Activated CD8-positive, alpha-beta memory T cell treated with anti-CD3 and anti-CD28 coated beads, Interleukin-2, amount 50 U/mL, for 24 hours (primary cell): ENCODE measurements around the gene THBD.

Experiments used
- DNase-seq: peaks from one replicate; pipeline ENCODE4 v3.0.0-alpha.2; 2020; ENCODE audit errors: extremely low read depth

Gene THBD

GRCh38 chr20:23061734-23062561 lies 12.5 kb upstream of the THBD start:
- no peak for DNase-seq

DNA sequence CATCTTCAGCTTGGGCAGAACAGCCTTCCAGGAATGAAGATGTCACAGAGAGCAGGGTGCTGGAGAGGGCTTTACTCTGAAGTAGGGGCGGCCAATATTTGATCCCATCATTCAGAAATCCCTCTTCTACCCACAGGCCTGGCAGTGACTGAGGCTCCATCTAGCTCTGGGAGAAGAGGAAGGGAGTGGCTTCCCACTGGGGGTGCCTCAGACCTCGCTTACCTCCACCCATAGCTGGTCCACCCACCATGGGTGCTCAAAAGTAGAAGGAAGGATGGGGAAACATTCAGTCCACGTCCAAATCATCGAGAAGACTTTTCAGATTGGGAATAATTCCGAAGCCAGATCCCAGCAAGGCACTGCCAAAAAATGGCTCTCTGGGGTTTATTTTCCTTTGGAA lies 11.8 kb upstream of the THBD start:
- no peak for DNase-seq

DNA sequence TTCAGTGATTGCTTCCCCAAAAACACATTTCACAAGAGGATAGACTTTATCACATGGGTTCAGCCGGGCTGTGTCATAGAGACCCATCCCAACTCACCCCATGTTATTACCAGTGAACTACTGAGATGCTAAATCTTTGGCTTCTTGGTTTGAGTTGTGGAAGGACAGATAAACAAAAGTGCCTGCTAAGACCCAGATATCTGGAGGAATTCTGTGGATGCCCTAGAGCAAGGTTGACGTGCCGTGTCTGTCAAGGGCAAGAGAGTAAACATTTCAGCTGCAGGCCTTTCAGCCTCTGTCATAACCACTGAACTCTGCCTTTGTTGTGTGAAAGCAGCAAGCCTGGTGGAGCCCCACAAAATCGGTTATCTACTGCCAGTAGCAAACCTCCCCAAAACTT lies 11.2 kb upstream of the THBD start:
- no peak for DNase-seq

DNA sequence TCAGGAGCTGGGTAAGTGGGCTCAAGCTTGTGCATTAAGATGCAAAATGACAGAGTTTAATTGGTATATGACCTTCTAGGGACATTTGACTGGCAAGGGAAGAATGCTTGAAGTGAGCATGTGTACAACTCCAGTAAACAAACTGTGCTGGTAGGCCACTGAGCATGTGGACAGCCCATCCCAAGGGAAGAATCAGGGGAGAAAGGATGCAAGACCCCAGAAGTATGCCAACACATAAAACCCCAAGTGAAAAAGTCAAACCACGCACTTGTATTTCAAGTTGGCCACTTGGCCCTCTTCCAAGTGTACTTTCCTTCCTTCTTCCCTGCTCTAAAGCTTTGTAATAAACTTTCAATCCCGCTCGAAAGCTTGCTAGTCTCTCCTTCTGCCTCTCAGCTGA lies 10.4 kb upstream of the THBD start:
- DNase-seq = no peak

- no peak for DNase-seq
Observed at GRCh38 chr20:23059001-23059400, 9.5 kb upstream of the THBD start.

- no peak for DNase-seq
Observed at GRCh38 chr20:23058240-23058639, 8.8 kb upstream of the THBD start.

- no peak for DNase-seq
Observed at GRCh38 chr20:23052904-23053303, 3.4 kb upstream of the THBD start.

GRCh38 chr20:23050847-23051627 lies 1.6 kb upstream of the THBD start:
- DNase-seq = no peak

GRCh38 chr20:23050076-23050838 lies 785 bp upstream of the THBD start:
- no peak for DNase-seq

DNA sequence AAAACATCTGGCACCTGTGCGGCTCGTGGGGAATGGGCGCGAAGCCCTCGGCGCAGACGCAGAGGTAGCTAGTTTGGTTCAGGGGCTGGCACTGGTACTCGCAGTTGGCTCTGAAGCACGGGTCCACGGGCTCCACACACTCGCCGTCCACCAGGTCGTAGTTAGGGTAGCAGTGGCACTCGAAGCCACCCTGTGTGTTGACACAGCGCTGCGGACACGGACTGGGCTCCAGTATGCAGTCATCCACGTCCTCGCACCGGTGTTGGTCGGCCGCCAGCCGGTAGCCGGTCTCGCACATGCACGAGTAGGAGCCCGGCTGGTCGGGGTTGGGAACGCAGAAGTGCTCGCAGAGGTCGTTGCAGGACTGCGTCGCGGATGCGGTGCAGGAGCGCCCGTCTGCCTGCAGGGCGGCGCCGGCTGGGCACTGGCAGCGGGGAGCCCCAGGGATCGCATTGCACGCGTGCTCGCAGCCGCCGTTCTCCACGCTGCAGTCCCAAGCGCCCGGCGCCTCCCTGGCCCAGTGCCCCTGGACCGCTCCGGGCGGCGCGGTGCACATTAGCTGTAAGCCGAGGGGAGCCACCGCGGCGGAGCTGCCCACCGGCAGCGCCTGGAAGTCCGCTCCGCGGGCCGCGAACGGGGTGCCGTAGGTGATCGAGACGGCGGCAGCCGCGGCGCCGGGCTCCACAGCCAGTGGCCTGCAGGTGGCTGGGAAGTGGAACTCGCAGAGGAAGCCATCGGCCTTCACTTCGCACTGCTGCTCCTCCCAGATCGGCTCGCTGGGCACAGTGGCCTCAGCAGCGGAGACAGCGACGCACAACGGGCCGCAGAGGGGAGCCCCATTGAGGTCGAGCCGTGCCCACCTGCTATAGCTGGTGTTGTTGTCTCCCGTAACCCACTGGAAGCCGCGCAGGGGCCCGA lies 930 bp downstream of the THBD start:
- DNase-seq = no peak

DNA sequence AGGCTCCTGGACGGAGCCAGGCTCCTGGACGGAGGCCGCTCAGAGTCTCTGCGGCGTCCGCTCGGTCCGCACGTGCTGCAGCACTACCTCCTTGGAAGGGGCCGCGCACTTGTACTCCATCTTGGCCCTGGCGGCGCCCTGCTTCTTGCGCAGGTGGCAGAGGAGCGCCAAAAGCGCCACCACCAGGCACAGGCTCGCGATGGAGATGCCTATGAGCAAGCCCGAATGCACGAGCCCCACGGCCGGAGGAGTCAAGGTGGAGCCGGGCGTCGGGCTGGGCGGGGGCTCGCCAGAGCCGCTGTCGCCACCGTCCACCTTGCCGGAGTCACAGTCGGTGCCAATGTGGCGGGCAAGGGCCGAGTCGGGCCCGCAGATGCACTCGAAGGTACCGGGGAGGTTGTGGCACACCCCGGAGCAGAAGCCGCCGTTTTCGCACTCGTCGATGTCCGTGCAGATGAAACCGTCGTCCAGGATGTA lies 1.7 kb downstream of the THBD start:
- no peak for DNase-seq

DNA sequence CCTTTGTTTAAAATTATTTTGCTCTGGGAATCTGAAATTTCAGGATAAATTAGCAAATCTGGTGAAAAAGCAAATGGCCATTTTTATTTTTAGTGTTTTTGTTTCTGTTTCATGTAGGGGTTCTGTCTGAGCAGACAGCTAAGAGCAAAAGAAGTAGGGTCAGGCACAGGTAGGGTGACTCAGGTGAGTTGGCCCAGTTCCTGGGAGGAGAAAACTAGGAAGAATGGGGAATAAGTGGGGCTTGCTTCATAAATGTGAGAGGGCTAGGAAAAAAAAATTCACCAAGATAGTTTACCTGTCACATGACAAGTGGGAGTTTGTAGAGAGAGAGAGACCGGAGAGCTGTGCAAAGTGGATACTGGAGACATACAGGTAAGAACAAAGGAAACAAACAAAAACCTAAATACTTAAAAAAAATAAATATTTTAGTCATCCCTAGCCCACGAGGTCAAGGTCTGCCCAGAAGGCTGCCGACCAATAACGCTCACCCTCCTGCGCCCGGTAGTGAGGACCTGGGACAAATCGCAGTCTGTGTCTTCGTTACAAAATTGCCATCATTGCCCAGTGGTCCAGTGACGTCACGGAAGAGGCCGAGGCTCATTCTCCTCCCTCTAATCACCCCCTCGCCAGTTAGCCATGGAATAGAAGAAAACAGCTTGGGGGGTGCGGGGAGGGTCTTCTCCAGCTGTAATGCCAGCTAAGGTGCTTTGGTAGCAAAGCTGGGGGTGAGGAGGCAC lies 2.3 kb downstream of the THBD start:
- DNase-seq = no peak

- DNase-seq = no peak
Observed at GRCh38 chr20:23046431-23046830, 3.0 kb downstream of the THBD start.

DNA sequence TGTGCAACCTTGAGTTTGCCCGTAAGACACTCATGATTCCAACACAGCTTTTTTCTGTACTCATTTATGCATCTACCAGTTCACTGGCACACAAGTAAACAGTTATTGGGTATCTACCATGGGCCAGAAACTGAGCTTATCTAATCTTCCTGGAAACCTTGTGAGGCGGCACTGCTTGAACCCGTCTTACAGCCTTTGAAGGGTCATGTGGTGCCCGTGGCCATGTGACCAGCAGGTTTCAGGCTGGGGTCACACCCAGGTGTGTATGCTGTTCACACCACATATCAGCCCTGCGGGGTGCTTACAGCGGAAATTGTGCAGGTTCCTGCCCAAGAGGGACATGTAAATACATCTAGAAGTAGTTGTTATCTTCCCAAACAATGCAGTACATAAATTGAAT lies 6.1 kb downstream of the THBD start:
- no peak for DNase-seq

DNA sequence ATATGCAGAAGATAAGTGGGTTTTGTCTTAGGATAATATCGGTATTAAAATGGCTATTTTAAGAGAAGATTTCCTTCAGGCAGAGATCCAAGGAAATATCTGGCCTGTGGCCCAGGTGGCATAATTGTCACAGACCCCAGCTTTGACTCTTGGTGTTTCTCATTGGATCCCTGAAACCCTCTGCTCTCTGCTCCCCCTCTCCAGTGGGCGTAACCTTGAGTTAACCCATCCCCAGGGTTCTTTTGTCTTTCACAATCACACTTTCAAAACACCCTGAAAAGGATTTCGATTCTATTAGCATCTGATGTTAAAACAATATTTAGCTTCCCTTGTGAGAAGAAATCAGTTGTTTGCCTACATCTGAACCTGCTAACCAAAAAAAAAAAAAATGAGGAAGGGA lies 7.2 kb downstream of the THBD start:
- DNase-seq = no peak

GRCh38 chr20:23039885-23040508 lies 9.5 kb downstream of the THBD start:
- no peak for DNase-seq

DNA sequence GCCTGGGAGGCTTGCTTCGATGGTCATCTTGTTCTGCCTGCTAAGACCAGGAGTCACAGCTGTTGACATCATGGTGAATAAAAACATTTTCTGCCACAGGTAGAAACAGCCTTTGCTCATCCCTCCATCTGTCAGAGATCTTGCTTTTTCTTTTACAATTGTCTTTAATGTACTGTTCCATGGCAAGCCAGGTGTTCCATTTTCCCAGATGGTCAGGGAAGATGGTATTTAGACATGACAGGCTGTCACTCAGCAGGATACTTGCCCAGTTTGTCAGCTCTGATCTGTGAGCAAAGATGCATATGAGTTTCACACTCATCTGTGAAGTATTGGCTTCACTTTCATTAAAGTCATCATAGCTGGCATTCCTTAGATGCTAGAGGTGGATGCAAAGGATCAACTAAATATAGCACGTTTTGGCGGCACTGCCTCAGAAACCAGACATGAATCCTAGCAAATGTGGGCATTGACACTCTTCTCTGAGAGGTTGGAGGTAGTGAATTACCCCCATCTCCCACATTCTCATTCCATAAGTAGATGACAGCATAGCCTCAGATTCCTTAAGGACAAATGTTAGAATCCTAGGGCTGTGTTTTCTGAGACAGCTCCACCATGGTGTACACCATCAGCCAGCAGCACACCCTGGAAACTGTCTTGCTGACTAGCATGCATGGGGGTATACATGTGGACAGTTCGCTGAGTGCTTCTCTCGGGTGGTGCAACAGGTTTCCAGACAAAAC lies 10.2 kb downstream of the THBD start:
- DNase-seq = no peak

DNA sequence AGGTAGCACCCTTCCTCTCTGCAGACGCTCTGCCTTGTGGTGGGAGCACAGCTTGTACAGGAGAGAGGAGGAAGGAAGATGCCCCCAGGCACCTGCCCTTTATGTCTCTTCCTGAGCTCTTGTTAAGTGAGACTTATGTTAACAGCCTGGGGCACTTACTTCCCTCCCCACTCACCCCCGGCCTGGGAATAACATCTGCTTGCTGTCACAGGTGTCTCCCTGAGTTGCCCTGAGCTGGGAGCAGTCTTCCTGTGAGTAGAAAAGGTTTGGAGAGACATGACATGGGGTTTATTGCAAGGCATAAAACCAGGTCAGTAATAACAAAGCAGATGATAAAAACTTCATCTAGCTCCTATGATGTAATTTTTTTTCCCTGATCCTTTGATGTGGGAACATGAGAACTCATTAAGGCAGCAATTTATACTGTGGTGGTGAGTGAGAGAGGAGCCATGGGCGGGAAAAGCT lies 12.4 kb downstream of the THBD start:
- DNase-seq = no peak

- no peak for DNase-seq
Observed at GRCh38 chr20:23036371-23036770, 13.1 kb downstream of the THBD start.
